ENCODE measurements around the gene GREB1.

GRCh38 chr2:11562476-11562875, 28.6 kb downstream of the GREB1 start:
- TF ChIP-seq, protein P1, sequence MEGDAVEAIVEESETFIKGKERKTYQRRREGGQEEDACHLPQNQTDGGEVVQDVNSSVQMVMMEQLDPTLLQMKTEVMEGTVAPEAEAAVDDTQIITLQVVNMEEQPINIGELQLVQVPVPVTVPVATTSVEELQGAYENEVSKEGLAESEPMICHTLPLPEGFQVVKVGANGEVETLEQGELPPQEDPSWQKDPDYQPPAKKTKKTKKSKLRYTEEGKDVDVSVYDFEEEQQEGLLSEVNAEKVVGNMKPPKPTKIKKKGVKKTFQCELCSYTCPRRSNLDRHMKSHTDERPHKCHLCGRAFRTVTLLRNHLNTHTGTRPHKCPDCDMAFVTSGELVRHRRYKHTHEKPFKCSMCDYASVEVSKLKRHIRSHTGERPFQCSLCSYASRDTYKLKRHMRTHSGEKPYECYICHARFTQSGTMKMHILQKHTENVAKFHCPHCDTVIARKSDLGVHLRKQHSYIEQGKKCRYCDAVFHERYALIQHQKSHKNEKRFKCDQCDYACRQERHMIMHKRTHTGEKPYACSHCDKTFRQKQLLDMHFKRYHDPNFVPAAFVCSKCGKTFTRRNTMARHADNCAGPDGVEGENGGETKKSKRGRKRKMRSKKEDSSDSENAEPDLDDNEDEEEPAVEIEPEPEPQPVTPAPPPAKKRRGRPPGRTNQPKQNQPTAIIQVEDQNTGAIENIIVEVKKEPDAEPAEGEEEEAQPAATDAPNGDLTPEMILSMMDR (conservative IDR thresholded peaks at IDR 0.05 in 1 of 2, IDR thresholded peaks at IDR 0.05 in 1 of 2; ENCODE audit: extremely low read depth in 1 of 2, insufficient read depth in 1 of 2, low read depth in 1 of 2, low read length in 2 of 2) = no peak
- TF ChIP-seq EZH2 (IDR thresholded peaks at IDR 0.05; ENCODE audit: borderline replicate concordance, low read length) = no peak
